ENCODE results near the gene ELAC2.

The ELAC2 gene

GRCh38 chr17:13017655-13018459 lies at the start of gene ELAC2:
Gene ELAC2 (minus strand): TSS chr17:13018027. CDS start chr17:13017947, 80 bp downstream.
- Mint-ChIP-seq H3K9me3 (no peaks in the 10 kb centered on the region), H3K27me3 (no peaks in the 10 kb centered on the region), H3K4me1 (peaks cover 26% of the 10 kb centered on the region), H3K27ac (peak within 1 kb of the TSS; percentile 96 to 97), H3K4me3 (peak within 1 kb of the TSS; percentile 98 to 99)
- ATAC-seq (peak; percentile 98), DNase-seq (peak; percentile 95 to 97)

GRCh38 chr17:13065032-13065431 lies 47.2 kb upstream of the ELAC2 start:
- peaks cover 5% of the 10 kb centered on the region for H3K27me3 Mint-ChIP-seq
- H3K27ac Mint-ChIP-seq, result peak overlapping the region in 1 of 2 donors; percentile 54
- DNase-seq (no peak), ATAC-seq (no peak)
- H3K9me3 Mint-ChIP-seq, result peaks cover 0 to 7% of the 10 kb centered on the region in 2 donors
- no peak overlapping the region for H3K4me3 Mint-ChIP-seq
- H3K4me1 Mint-ChIP-seq, result no peaks in the 10 kb centered on the region

GRCh38 chr17:13055131-13055530 lies 37.3 kb upstream of the ELAC2 start:
- ATAC-seq (no peak), DNase-seq (no peak)
- Mint-ChIP-seq H3K27ac (no peak overlapping the region), H3K4me1 (no peaks in the 10 kb centered on the region), H3K4me3 (no peak overlapping the region), H3K27me3 (no peaks in the 10 kb centered on the region), H3K9me3 (no peaks in the 10 kb centered on the region)

GRCh38 chr17:13054666-13055065 lies 36.8 kb upstream of the ELAC2 start:
- no peak overlapping the region for H3K4me3 Mint-ChIP-seq
- H3K27ac Mint-ChIP-seq, result no peak overlapping the region
- no peaks in the 10 kb centered on the region for H3K4me1 Mint-ChIP-seq
- H3K9me3 Mint-ChIP-seq, result no peaks in the 10 kb centered on the region
- H3K27me3 Mint-ChIP-seq, result no peaks in the 10 kb centered on the region
- DNase-seq (no peak), ATAC-seq (no peak)

- peak overlapping the region in 1 of 2 donors; percentile 26 for H3K27ac Mint-ChIP-seq
- H3K27me3 Mint-ChIP-seq, result peaks cover 12% of the 10 kb centered on the region
- H3K9me3 Mint-ChIP-seq, result no peaks in the 10 kb centered on the region
- no peak for ATAC-seq
- no peak overlapping the region for H3K4me3 Mint-ChIP-seq
- no peaks in the 10 kb centered on the region for H3K4me1 Mint-ChIP-seq
- no peak for DNase-seq
These were observed 34.1 kb upstream of the ELAC2 start for GRCh38 chr17:13051915-13052314.

GRCh38 chr17:13047011-13047606 lies 29.3 kb upstream of the ELAC2 start:
- no peak overlapping the region for H3K27ac Mint-ChIP-seq
- H3K9me3 Mint-ChIP-seq, result no peaks in the 10 kb centered on the region
- peaks cover 26% of the 10 kb centered on the region for H3K27me3 Mint-ChIP-seq
- H3K4me3 Mint-ChIP-seq, result no peak overlapping the region
- ATAC-seq, result no peak
- no peaks in the 10 kb centered on the region for H3K4me1 Mint-ChIP-seq
- no peak for DNase-seq

- Mint-ChIP-seq H3K27me3 (peaks cover 34% of the 10 kb centered on the region), H3K4me3 (no peak overlapping the region), H3K9me3 (no peaks in the 10 kb centered on the region), H3K27ac (no peak overlapping the region), H3K4me1 (no peaks in the 10 kb centered on the region)
- DNase-seq, result no peak
- no peak for ATAC-seq
These were observed 28.5 kb upstream of the ELAC2 start for GRCh38 chr17:13046361-13046760.

- H3K27me3 Mint-ChIP-seq, result peaks cover 35% of the 10 kb centered on the region
- ATAC-seq (no peak), DNase-seq (no peak)
- no peak overlapping the region for H3K27ac Mint-ChIP-seq
- no peaks in the 10 kb centered on the region for H3K9me3 Mint-ChIP-seq
- H3K4me3 Mint-ChIP-seq, result no peak overlapping the region
- no peaks in the 10 kb centered on the region for H3K4me1 Mint-ChIP-seq
These were observed 26.8 kb upstream of the ELAC2 start for GRCh38 chr17:13044572-13045065.

- Mint-ChIP-seq H3K27me3 (peaks cover 10% of the 10 kb centered on the region), H3K4me3 (no peak overlapping the region), H3K4me1 (no peaks in the 10 kb centered on the region), H3K9me3 (peaks cover 14 to 27% of the 10 kb centered on the region in 2 donors), H3K27ac (no peak overlapping the region)
- ATAC-seq (no peak), DNase-seq (no peak)
These were observed 21.3 kb upstream of the ELAC2 start for GRCh38 chr17:13038931-13039665.

GRCh38 chr17:13036751-13037150 lies 18.9 kb upstream of the ELAC2 start:
- ATAC-seq (no peak), DNase-seq (no peak)
- no peaks in the 10 kb centered on the region for H3K4me1 Mint-ChIP-seq
- peaks cover 14 to 27% of the 10 kb centered on the region in 2 donors for H3K9me3 Mint-ChIP-seq
- no peak overlapping the region for H3K27ac Mint-ChIP-seq
- H3K27me3 Mint-ChIP-seq, result peaks cover 5% of the 10 kb centered on the region
- H3K4me3 Mint-ChIP-seq, result no peak overlapping the region

- no peaks in the 10 kb centered on the region for H3K27me3 Mint-ChIP-seq
- no peak overlapping the region for H3K27ac Mint-ChIP-seq
- no peaks in the 10 kb centered on the region for H3K4me1 Mint-ChIP-seq
- ATAC-seq, result no peak
- no peak for DNase-seq
- H3K4me3 Mint-ChIP-seq, result no peak overlapping the region
- H3K9me3 Mint-ChIP-seq, result peaks cover 14 to 27% of the 10 kb centered on the region in 2 donors
These were observed 17.6 kb upstream of the ELAC2 start for GRCh38 chr17:13035420-13035819.

GRCh38 chr17:13031718-13032350 lies 14.0 kb upstream of the ELAC2 start:
- peaks cover 14 to 26% of the 10 kb centered on the region in 2 donors for H3K9me3 Mint-ChIP-seq
- H3K27me3 Mint-ChIP-seq, result peaks cover 5% of the 10 kb centered on the region
- DNase-seq (peak; percentile 42 to 52), ATAC-seq (peak; percentile 58)
- no peaks in the 10 kb centered on the region for H3K4me1 Mint-ChIP-seq
- H3K27ac Mint-ChIP-seq, result no peak overlapping the region
- H3K4me3 Mint-ChIP-seq, result no peak overlapping the region

- DNase-seq (peak; percentile 38 to 55), ATAC-seq (peak; percentile 59)
- no peak overlapping the region for H3K4me3 Mint-ChIP-seq
- peak overlapping the region in 1 of 2 donors; percentile 69 for H3K27ac Mint-ChIP-seq
- peaks cover 16% of the 10 kb centered on the region for H3K27me3 Mint-ChIP-seq
- H3K9me3 Mint-ChIP-seq, result peaks cover 9 to 15% of the 10 kb centered on the region in 2 donors
- H3K4me1 Mint-ChIP-seq, result no peaks in the 10 kb centered on the region
These were observed 12.9 kb upstream of the ELAC2 start for GRCh38 chr17:13030459-13031300.

GRCh38 chr17:13030056-13030455 lies 12.2 kb upstream of the ELAC2 start:
- ATAC-seq, result no peak
- Mint-ChIP-seq H3K4me3 (no peak overlapping the region), H3K4me1 (no peaks in the 10 kb centered on the region), H3K27me3 (peaks cover 21% of the 10 kb centered on the region), H3K27ac (peak overlapping the region in 1 of 2 donors; percentile 69), H3K9me3 (peaks cover 5 to 9% of the 10 kb centered on the region in 2 donors)
- DNase-seq, result no peak
